ENCODE measurements around the gene TMEM125.

Gene TMEM125

DNA sequence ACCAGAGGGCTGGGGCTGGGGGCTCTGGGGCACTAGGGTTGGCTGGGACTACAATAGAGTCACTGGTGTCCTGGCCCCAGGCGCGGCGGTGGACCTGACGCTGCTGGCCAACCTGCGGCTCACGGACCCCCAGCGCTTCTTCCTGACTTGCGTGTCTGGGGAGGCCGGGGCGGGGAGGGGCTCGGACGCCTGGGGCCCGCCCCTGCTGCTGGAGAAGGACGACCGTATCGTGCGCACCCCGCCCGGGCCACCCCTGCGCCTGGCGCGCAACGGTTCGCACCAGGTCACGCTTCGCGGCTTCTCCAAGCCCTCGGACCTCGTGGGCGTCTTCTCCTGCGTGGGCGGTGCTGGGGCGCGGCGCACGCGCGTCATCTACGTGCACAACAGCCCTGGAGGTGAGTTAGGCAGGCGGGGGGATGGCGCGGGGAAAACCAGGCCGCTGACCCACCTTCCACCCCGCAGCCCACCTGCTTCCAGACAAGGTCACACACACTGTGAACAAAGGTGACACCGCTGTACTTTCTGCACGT lies 35.1 kb downstream of the TMEM125 start:
- no peak for DNase-seq
- in situ Hi-C loops (cut with MboI; ENCODE audit: low pct_unique_long_range_greater_than_20kb, low sequenced_read_pairs) = no loop called here

GRCh38 chr1:43305461-43305860 lies 35.7 kb downstream of the TMEM125 start:
- in situ Hi-C loops (cut with MboI; ENCODE audit: low pct_unique_long_range_greater_than_20kb, low sequenced_read_pairs) = no loop called here

DNA sequence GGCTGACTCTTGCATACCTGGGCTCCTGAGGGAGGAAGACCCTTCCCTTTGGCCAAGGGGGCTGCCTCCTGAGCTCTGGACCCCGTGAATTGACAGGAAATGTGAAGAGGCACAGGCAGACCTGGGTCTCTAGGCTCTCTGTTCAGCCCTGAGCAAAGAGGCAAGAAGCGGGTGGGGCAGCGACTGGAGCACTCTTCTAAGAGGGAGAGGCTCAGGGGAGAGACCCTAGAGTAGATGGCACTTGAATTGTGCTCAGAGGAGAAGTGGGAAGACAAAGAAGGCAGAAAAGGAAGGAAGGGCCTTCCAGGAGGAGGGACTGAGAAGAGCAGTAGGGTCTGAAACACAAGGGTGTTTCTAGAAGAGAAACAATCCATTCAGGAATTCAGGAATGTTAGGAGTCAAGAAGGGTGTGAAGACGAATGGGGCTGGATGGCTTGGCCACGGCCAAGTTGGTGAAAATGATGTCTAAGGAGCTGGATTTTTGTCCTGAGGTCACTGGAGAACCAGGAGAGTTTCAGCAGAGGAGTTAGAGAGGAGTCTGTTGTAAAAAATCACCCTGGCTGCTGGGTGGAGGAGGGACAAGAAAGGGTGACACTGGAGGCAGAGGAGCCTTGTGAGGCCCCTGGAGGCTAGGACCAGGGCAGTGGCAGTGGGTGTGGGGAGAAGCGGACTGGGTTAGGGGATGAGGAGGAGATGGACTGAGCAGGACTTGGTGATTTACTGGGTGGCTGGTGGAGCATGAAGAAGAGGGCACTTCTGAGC lies 36.3 kb downstream of the TMEM125 start:
- DNase-seq = no peak

More at GRCh38 chr1:43305461-43305860, 35.7 kb downstream of the TMEM125 start:
- DNase-seq = no peak

DNA sequence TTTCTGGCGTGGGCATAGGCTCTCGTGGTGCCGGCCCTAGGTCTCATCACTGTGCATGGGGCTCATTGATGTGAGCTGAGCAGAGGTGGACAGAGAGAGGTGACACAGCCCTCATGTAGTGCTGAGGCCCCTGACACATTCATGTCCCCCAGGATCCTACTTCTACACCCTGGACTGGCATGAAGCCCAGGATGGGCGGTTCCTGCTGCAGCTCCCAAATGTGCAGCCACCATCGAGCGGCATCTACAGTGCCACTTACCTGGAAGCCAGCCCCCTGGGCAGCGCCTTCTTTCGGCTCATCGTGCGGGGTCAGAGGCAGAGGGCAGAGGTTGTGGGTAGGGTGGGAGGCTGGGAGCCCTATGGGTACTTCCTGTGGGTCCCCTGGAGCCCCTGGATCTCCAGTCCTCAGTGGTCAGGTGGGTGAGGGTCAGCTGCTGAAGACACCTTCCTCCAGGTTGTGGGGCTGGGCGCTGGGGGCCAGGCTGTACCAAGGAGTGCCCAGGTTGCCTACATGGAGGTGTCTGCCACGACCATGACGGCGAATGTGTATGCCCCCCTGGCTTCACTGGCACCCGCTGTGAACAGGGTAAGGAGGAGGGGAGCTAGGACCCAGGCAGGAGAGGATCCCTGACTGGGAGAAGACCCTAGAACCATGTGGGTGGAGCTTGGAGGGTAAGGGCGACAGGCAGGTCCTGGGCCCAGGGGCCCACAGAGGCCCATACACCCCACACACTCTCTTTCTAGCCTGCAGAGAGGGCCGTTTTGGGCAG lies 37.1 kb downstream of the TMEM125 start:
- DNase-seq = no peak
- in situ Hi-C loops (cut with MboI; ENCODE audit: low pct_unique_long_range_greater_than_20kb, low sequenced_read_pairs) = no loop called here

More for the DNA sequence above, 36.3 kb downstream of the TMEM125 start:
- in situ Hi-C loops (cut with MboI; ENCODE audit: low pct_unique_long_range_greater_than_20kb, low sequenced_read_pairs) = no loop called here

DNA sequence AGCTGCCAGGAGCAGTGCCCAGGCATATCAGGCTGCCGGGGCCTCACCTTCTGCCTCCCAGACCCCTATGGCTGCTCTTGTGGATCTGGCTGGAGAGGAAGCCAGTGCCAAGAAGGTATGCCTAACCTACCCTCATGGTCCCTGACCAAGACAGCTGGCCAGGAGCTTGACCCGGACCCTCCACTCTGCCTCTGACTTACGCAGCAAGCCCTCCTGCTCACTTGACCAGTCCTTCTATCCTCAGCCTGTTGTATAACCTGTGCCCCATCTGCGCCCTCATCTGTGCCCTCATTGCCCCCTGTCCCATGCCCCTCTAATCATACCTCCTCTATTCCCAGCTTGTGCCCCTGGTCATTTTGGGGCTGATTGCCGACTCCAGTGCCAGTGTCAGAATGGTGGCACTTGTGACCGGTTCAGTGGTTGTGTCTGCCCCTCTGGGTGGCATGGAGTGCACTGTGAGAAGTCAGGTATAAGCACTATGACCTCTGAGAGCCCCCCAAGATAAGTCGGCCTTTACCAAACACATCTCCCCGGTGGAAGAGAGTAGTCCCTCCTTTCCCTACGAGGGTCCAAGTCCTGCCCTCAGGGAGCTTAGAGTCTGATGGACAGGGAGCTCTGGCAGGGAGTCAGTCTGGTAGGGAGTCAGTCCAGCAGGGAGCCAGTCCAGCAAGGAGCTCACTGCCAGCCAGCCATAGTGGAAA lies 37.8 kb downstream of the TMEM125 start:
- DNase-seq = no peak
- in situ Hi-C loops (cut with MboI; ENCODE audit: low pct_unique_long_range_greater_than_20kb, low sequenced_read_pairs) = no loop called here

- DNase-seq = no peak
- in situ Hi-C loops (cut with MboI; ENCODE audit: low pct_unique_long_range_greater_than_20kb, low sequenced_read_pairs) = no loop called here
These were observed 39.0 kb downstream of the TMEM125 start for GRCh38 chr1:43308635-43309404.

DNA sequence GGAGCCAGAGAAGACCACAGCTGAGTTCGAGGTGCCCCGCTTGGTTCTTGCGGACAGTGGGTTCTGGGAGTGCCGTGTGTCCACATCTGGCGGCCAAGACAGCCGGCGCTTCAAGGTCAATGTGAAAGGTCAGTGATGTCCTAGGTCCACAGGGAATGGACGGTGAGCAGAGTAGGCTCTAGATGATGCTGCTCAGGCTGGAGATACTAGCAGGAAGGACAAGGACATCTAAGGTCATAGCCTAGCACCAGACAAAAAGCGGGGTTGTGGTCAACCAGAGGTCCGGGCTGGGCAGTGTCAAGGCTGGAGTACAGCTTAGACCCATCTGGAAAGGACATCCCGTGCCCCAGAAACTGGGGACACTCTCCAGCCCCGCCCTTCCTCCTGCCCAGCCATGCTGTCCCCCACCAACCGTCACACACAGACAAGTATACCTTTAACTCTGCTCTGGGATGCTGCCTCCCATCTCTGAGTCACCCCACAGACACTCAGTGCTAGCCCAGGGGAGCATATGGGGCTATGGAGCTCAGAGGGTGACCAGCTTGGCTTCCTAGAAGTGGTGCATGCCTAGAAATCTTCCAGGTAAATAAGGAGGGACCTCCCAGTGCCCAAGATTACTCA lies 39.7 kb downstream of the TMEM125 start:
- in situ Hi-C loops (cut with MboI; ENCODE audit: low pct_unique_long_range_greater_than_20kb, low sequenced_read_pairs) = no loop called here

GRCh38 chr1:43311521-43311920 lies 41.7 kb downstream of the TMEM125 start:
- in situ Hi-C loops (cut with MboI; ENCODE audit: low pct_unique_long_range_greater_than_20kb, low sequenced_read_pairs) = no loop called here
- DNase-seq = no peak

More for the DNA sequence above, 39.7 kb downstream of the TMEM125 start:
- no peak for DNase-seq

GRCh38 chr1:43312212-43312623 lies 42.4 kb downstream of the TMEM125 start:
- in situ Hi-C loops (cut with MboI; ENCODE audit: low pct_unique_long_range_greater_than_20kb, low sequenced_read_pairs) = no loop called here

DNA sequence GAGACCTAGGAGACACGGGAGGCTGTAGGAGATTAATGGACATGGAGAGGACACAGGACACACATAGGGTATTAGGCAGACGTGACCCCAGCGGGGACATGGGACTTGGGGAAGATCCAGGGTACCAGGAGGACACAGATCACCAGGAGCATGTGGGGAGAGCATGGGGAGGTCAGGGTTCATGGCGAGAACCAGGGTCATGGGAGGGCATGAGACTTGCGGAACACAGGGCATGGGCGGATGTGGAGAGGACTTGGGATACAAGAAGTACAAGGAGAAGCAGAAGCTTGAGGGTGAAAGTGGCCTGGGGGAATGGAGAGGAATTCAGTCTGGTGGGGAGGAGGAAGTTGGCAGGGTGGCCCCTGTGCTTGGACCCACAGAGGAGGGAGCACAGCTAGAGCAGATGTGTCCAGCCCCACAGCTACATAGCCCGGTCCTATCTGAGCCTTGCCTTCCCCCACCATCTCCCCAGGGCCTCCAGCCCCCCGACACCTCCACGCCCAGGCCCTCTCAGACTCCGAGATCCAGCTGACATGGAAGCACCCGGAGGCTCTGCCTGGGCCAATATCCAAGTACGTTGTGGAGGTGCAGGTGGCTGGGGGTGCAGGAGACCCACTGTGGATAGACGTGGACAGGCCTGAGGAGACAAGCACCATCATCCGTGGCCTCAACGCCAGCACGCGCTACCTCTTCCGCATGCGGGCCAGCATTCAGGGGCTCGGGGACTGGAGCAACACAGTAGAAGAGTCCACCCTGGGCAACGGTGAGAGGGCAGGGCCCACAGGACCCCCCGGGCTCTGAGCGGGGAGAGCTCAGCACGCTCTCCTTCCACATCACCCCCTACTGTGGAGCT lies 43.1 kb downstream of the TMEM125 start:
- in situ Hi-C loops (cut with MboI; ENCODE audit: low pct_unique_long_range_greater_than_20kb, low sequenced_read_pairs) = no loop called here
- DNase-seq = no peak

More at GRCh38 chr1:43312212-43312623, 42.4 kb downstream of the TMEM125 start:
- DNase-seq = no peak

- in situ Hi-C loops (cut with MboI; ENCODE audit: low pct_unique_long_range_greater_than_20kb, low sequenced_read_pairs) = no loop called here
- no peak for DNase-seq
These were observed 44.0 kb downstream of the TMEM125 start for GRCh38 chr1:43313771-43314170.

DNA sequence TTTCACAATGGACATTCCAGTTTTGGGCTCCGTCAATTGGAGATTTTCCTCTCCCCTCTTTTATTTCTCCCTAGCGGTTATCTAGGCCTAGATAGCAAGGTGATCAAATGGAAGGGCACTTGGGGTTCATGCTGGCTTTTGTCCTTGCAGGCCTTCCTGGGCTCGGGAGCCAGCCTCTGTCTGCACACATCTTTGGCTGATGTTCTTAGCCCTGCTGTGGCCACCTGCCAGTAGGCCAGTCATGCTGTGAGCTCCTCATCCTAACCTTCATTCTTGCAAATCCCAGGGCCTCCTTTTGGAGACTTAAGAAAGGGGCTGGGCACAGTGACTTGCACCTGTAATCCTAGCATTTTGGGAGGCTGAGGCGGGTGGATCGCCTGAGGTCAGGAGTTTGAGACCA lies 44.5 kb downstream of the TMEM125 start:
- in situ Hi-C loops (cut with MboI; ENCODE audit: low pct_unique_long_range_greater_than_20kb, low sequenced_read_pairs) = no loop called here
- no peak for DNase-seq

- in situ Hi-C loops (cut with MboI; ENCODE audit: low pct_unique_long_range_greater_than_20kb, low sequenced_read_pairs) = no loop called here
- no peak for DNase-seq
These were observed 45.7 kb downstream of the TMEM125 start for GRCh38 chr1:43315481-43315880.

DNA sequence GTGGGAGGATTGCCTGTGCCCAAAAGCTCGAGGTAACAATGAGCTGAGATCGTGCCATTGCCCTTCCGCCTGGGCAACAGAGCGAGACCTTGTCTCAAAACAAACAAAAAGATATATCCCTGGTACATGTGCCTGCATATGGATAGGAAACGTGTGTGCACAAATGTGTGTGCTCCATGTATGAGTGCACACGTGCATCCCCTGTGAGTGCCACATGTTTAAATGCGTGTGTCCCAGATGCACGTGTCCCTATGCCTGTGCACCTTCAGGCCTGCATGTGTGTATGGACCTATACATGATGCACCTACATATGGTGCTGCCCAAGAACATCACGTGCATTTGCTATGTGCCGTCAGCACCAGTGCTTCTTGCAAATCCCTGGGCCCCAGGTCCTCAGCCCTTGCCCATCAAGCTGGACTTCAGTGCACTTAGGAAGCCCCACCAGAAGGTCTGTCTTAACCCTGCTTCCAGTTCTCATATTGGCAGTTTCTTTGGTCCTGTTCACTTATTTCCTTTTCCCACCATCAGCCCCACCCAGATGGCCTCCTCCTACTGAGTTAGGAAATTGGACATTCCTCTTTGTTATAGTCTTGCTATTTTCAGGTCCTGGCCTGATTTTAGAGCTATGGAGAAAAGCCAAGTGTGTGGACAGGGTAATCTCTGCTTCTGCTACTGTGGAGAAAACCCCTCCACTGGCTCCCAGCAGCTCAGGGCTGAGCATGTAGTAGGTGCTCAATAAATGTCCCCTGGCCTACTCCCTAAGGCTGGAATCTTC lies 46.4 kb downstream of the TMEM125 start:
- DNase-seq = no peak
- in situ Hi-C loops (cut with MboI; ENCODE audit: low pct_unique_long_range_greater_than_20kb, low sequenced_read_pairs) = no loop called here

- no peak for DNase-seq
- in situ Hi-C loops (cut with MboI; ENCODE audit: low pct_unique_long_range_greater_than_20kb, low sequenced_read_pairs) = no loop called here
These were observed 47.1 kb downstream of the TMEM125 start for GRCh38 chr1:43316738-43317520.

DNA sequence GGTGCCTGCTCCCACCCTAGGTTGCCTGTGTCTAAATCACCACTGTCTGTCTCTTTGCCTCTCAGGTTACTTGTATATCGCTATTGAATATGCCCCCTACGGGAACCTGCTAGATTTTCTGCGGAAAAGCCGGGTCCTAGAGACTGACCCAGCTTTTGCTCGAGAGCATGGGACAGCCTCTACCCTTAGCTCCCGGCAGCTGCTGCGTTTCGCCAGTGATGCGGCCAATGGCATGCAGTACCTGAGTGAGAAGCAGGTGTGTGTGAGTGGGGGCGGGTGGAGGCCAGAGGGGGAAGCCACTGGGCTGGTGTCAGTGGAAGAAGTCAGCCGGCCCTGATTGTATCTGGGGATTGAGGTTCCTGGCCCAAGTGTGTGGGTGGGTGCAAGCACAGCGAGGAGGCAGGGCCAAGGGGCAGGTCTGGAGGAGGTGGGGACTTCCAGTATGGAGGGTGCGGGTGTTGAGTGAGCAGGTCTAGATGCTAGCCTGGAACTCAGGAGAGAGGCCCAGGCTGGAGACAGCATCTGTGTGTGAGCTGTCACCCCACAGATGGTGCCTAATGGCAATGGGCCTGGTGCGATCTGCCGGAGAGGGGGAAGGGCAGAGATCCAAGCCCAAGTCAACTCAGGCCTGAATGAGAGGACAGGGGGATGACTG lies 48.2 kb downstream of the TMEM125 start:
- in situ Hi-C loops (cut with MboI; ENCODE audit: low pct_unique_long_range_greater_than_20kb, low sequenced_read_pairs) = no loop called here
- DNase-seq = no peak

All from KBM-7 (cell line).